OCI-LY1 (cell line): ENCODE measurements around the gene ADAM12.

Source experiments
- H2AFZ ChIP-seq: fragments of 200-600 bp; sonication (generic), shearing (Covaris generic); 2 replicates; pipeline ENCODE4 v1.6.0; 2014; ENCODE audit warnings: antibody characterized with exemption, mild to moderate bottlenecking, low read length
- H3F3A ChIP-seq: fragments of 200-600 bp; sonication (generic), shearing (Covaris generic); 2 replicates; pipeline ENCODE4 v1.6.0; 2014; ENCODE audit warnings: mild to moderate bottlenecking, antibody characterized with exemption, low read length, moderate library complexity; ENCODE audit not compliant: insufficient read depth
- H3K27ac ChIP-seq: fragments of 200-600 bp; sonication (generic); 2 replicates; pipeline ENCODE4 v1.5.1; 2014; ENCODE audit warnings: low read length, mixed run types, mild to moderate bottlenecking, low read depth; ENCODE audit not compliant: poor library complexity, severe bottlenecking
- H3K27me3 ChIP-seq: fragments of 200-600 bp; sonication (generic); 2 replicates; pipeline ENCODE4 v1.6.0; 2014; ENCODE audit warnings: antibody characterized with exemption, mild to moderate bottlenecking, low read length, moderate library complexity; ENCODE audit not compliant: insufficient read depth
- H3K36me3 ChIP-seq: fragments of 200-600 bp; sonication (generic); 2 replicates; pipeline ENCODE4 v1.6.1; 2014; ENCODE audit warnings: mild to moderate bottlenecking, antibody characterized with exemption, low read length, moderate library complexity, mixed read lengths; ENCODE audit not compliant: insufficient read depth
- H3K4me1 ChIP-seq: fragments of 200-600 bp; sonication (generic); 2 replicates; pipeline ENCODE4 v1.5.1; 2014; ENCODE audit warnings: mild to moderate bottlenecking, low read length, moderate library complexity; ENCODE audit not compliant: insufficient read depth, severe bottlenecking
- H3K4me2 ChIP-seq: fragments of 200-600 bp; sonication (generic), shearing (Covaris generic); 2 replicates; pipeline ENCODE4 v1.6.1; 2014; ENCODE audit warnings: low read length
- H3K4me3 ChIP-seq: fragments of 200-600 bp; sonication (generic); 2 replicates; pipeline ENCODE4 v1.5.1; 2014; ENCODE audit warnings: low read length, low read depth, mild to moderate bottlenecking, mixed read lengths; ENCODE audit not compliant: poor library complexity, severe bottlenecking
- H3K79me2 ChIP-seq: fragments of 200-600 bp; shearing (Covaris generic); 2 replicates; pipeline ENCODE4 v1.6.1; 2016; ENCODE audit warnings: mixed run types, low read length, mixed read lengths; ENCODE audit not compliant: insufficient read depth
- H3K9ac ChIP-seq: fragments of 200-600 bp; sonication (generic), shearing (Covaris generic); 2 replicates; pipeline ENCODE4 v1.6.1; 2014; ENCODE audit warnings: mild to moderate bottlenecking, low read length, mixed read lengths
- H3K9me2 ChIP-seq: fragments of 200-600 bp; sonication (generic), shearing (Covaris generic); 2 replicates; pipeline ENCODE4 v1.6.1; 2014; ENCODE audit warnings: low read depth, mild to moderate bottlenecking, low read length, mixed read lengths
- H3K9me3 ChIP-seq: fragments of 200-600 bp; shearing (Covaris generic); 2 replicates; pipeline ENCODE4 v1.6.1; 2014; ENCODE audit warnings: low read length, mixed read lengths
- H4K20me1 ChIP-seq: fragments of 200-600 bp; sonication (generic), shearing (Covaris generic); 2 replicates; pipeline ENCODE4 v1.6.0; 2016; ENCODE audit warnings: mild to moderate bottlenecking, low read length; ENCODE audit not compliant: insufficient read depth
- CTCF ChIP-seq: fragments of 200-600 bp; sonication (generic), shearing (Covaris generic); IDR thresholded peaks from 2 replicates; pipeline ENCODE4 v1.5.1; 2017; ENCODE audit warnings: mild to moderate bottlenecking, antibody characterized with exemption, low read length, moderate library complexity, mixed read lengths
- EZH2 ChIP-seq: fragments of 200-600 bp; sonication (generic), shearing (Covaris generic); IDR thresholded peaks from 2 replicates; pipeline ENCODE4 v1.8.0; 2017; ENCODE audit warnings: borderline replicate concordance, mixed run types, mild to moderate bottlenecking, antibody characterized with exemption, low read length, moderate library complexity, mixed read lengths

The ADAM12 gene

GRCh38 chr10:126251778-126252407 lies 136.4 kb downstream of the ADAM12 start:
- Histone ChIP-seq H3K4me2 (no peak overlapping the region), H3K36me3 (no peaks in the 10 kb centered on the region), H3K9me2 (no peaks in the 10 kb centered on the region), H3K27ac (no peak overlapping the region), H3K4me3 (no peak overlapping the region), H3K27me3 (no peaks in the 10 kb centered on the region), H2AFZ (no peak overlapping the region), H3K9me3 (no peaks in the 10 kb centered on the region), H3K4me1 (no peaks in the 10 kb centered on the region), H3K9ac (no peak overlapping the region), H3F3A (no peaks in the 10 kb centered on the region), H3K79me2 (no peaks in the 10 kb centered on the region), H4K20me1 (no peaks in the 10 kb centered on the region)
- TF ChIP-seq EZH2 (no peak), CTCF (no peak)

- H3K4me1 ChIP-seq: no peaks in the 10 kb centered on the region
- H3K27ac ChIP-seq: no peak overlapping the region
- no peaks in the 10 kb centered on the region for H4K20me1 ChIP-seq
Observed at GRCh38 chr10:126250527-126251310, 137.6 kb downstream of the ADAM12 start.

GRCh38 chr10:126250045-126250444 lies 138.2 kb downstream of the ADAM12 start:
- Histone ChIP-seq H3K27ac (no peak overlapping the region), H4K20me1 (no peaks in the 10 kb centered on the region), H3K4me2 (no peak overlapping the region), H3K4me3 (no peak overlapping the region), H3F3A (no peaks in the 10 kb centered on the region), H3K79me2 (no peaks in the 10 kb centered on the region), H3K27me3 (no peaks in the 10 kb centered on the region), H2AFZ (no peak overlapping the region), H3K9me3 (no peaks in the 10 kb centered on the region), H3K9ac (no peak overlapping the region), H3K36me3 (no peaks in the 10 kb centered on the region), H3K4me1 (no peaks in the 10 kb centered on the region), H3K9me2 (no peaks in the 10 kb centered on the region)
- TF ChIP-seq CTCF (no peak), EZH2 (no peak)

More at GRCh38 chr10:126250527-126251310, 137.6 kb downstream of the ADAM12 start:
- H3K9ac ChIP-seq: no peak overlapping the region
- H3K4me2 ChIP-seq: no peak overlapping the region
- H3F3A ChIP-seq: no peaks in the 10 kb centered on the region
- H2AFZ ChIP-seq: no peak overlapping the region
- no peaks in the 10 kb centered on the region for H3K9me3 ChIP-seq
- no peaks in the 10 kb centered on the region for H3K9me2 ChIP-seq
- H3K79me2 ChIP-seq: no peaks in the 10 kb centered on the region
- H3K36me3 ChIP-seq: no peaks in the 10 kb centered on the region
- no peak for TF ChIP-seq EZH2
- no peak for TF ChIP-seq CTCF
- no peaks in the 10 kb centered on the region for H3K27me3 ChIP-seq
- H3K4me3 ChIP-seq: no peak overlapping the region
